Adrenal gland (tissue), 5 donors: ENCODE results near the gene TMEM150C.

ENCODE experiments used
- CTCF ChIP-seq, 6 experiments: fragments of 450-650 bp in 4 of 6; fragments of 200-600 bp in 2 of 6; sonication (generic) in 1 of 6; IDR thresholded peaks; 1 replicate in 5 of 6; 2 replicates in 1 of 6; pipeline versions ENCODE4 v1.5.1 to v1.8.0; 2016 to 2021; ENCODE audit warnings: antibody characterized with exemption in 6 of 6, mild to moderate bottlenecking in 2 of 6, moderate library complexity in 1 of 6
- POLR2A ChIP-seq, 2 donors: fragments of 450-650 bp; IDR thresholded peaks; one replicate each; pipeline ENCODE4 v1.6.1; 2017; ENCODE audit warnings: antibody characterized with exemption in 2 of 2, mild to moderate bottlenecking in 2 of 2, moderate library complexity in 1 of 2
- donor health status: DM: no; HTN: no; CAD: no.

- TF ChIP-seq POLR2A (IDR thresholded peaks at IDR 0.05) = no peak
- no peak for TF ChIP-seq CTCF (IDR thresholded peaks at IDR 0.05)
Observed at GRCh38 chr4:82513382-82513781, 48.4 kb downstream of the TMEM150C start.
